HepG2 (cell line): ENCODE results near the gene TEAD3. TPM values are rescaled to one million over a fixed set of nuclear protein-coding genes. Genes with fewer than 3 reads are reported as not detected.
A peak's percentile ranks its signal among the peaks of the same experiment; 100 is the strongest.

Experiments
- CCAR2 ChIP-seq: fragments of 200-400 bp; formaldehyde crosslinking; optimal IDR thresholded peaks from 2 replicates; pipeline ENCODE3; 2018; ENCODE audit warnings: low read depth, mild to moderate bottlenecking, low read length, moderate library complexity
- E2F1 ChIP-seq: sonication (generic); formaldehyde crosslinking; IDR thresholded peaks from 2 replicates; pipeline ENCODE4 v1.5.0; 2020; ENCODE audit warnings: missing genetic modification reagents
- HMGXB3 ChIP-seq: sonication (generic); formaldehyde crosslinking; IDR thresholded peaks from 2 replicates; pipeline ENCODE4 v1.4.0; 2020; ENCODE audit warnings: missing genetic modification reagents, borderline replicate concordance
- IKZF5 ChIP-seq: IDR thresholded peaks from 2 replicates; pipeline ENCODE4 v1.6.1; 2018; ENCODE audit warnings: missing genetic modification reagents, mild to moderate bottlenecking, missing compliant biosample characterization
- IRF2 ChIP-seq: IDR thresholded peaks from 2 replicates; pipeline ENCODE4 v1.6.1; 2018; ENCODE audit warnings: missing genetic modification reagents, missing compliant biosample characterization
- KLF9 ChIP-seq: IDR thresholded peaks from 2 replicates; pipeline ENCODE4 v1.6.1; 2016; ENCODE audit warnings: low read depth
- KMT2B ChIP-seq: IDR thresholded peaks from 2 replicates; pipeline ENCODE4 v1.6.1; 2016; ENCODE audit warnings: missing genetic modification reagents, missing compliant biosample characterization
- MAFK ChIP-seq, 2 experiments: IDR thresholded peaks in 1 of 2; conservative IDR thresholded peaks in 1 of 2; 2 replicates each; pipeline ENCODE4 v1.6.1; 2011; ENCODE audit warnings: improper control_type of control experiment in 2 of 2, low read length in 2 of 2
- MTA3 ChIP-seq: sonication (generic); formaldehyde crosslinking; IDR thresholded peaks from 2 replicates; pipeline ENCODE4 v1.4.0; 2020; ENCODE audit warnings: missing genetic modification reagents
- NPAS2 ChIP-seq: sonication (generic); formaldehyde crosslinking; IDR thresholded peaks from 2 replicates; pipeline ENCODE4 v1.8.0; 2022; ENCODE audit warnings: mild to moderate bottlenecking, missing genetic modification reagents, borderline replicate concordance
- NR0B2 ChIP-seq: sonication (generic); formaldehyde crosslinking; IDR thresholded peaks from 2 replicates; pipeline ENCODE4 v1.4.0; 2020; ENCODE audit warnings: mild to moderate bottlenecking, missing genetic modification reagents
- NRL ChIP-seq: sonication (generic); formaldehyde crosslinking; IDR thresholded peaks from 2 replicates; pipeline ENCODE4 v1.5.0; 2020; ENCODE audit warnings: missing genetic modification reagents, mild to moderate bottlenecking, moderate library complexity, borderline replicate concordance
- PATZ1 ChIP-seq: sonication (generic); formaldehyde crosslinking; IDR thresholded peaks from 2 replicates; pipeline ENCODE4 v1.4.0; 2020; ENCODE audit warnings: missing genetic modification reagents
- ZNF121 ChIP-seq: sonication (generic); formaldehyde crosslinking; IDR thresholded peaks from 2 replicates; pipeline ENCODE4 v1.5.0; 2020; ENCODE audit warnings: mild to moderate bottlenecking, missing genetic modification reagents
- ZNF607 ChIP-seq: sonication (generic); formaldehyde crosslinking; IDR thresholded peaks from 2 replicates; pipeline ENCODE4 v1.5.1; 2020; ENCODE audit warnings: missing genetic modification reagents, mild to moderate bottlenecking, borderline replicate concordance
- ZNF691 ChIP-seq: sonication (generic); formaldehyde crosslinking; IDR thresholded peaks from 2 replicates; pipeline ENCODE4 v1.4.0; 2020; ENCODE audit warnings: missing genetic modification reagents, low read depth, mild to moderate bottlenecking, borderline replicate concordance
- ZNF746 ChIP-seq: sonication (generic); formaldehyde crosslinking; IDR thresholded peaks from 2 replicates; pipeline ENCODE4 v1.8.0; 2022; ENCODE audit warnings: mild to moderate bottlenecking, missing genetic modification reagents
- ZNF891 ChIP-seq: sonication (generic); formaldehyde crosslinking; IDR thresholded peaks from 2 replicates; pipeline ENCODE4 v1.5.0; 2020; ENCODE audit warnings: mild to moderate bottlenecking, missing genetic modification reagents
- polyA plus RNA-seq, 8 experiments: library from polyadenylated mRNA; depleted of rRNA in 3 of 8; stranded (reverse) in 7 of 8; unstranded in 1 of 8; fragments of >200 nt; fragmentation: Illumina TruSeq in 4 of 8; extraction: Trizol in 4 of 8; gene quantifications; 2 replicates each; pipeline versions ENCODE4 v1.2.1 to v1.2.3, GENCODE V29; 2011 to 2016; ENCODE audit warnings: low read depth in 4 of 8, missing spikeins in 1 of 8, mixed read lengths in 1 of 8; ENCODE audit not compliant: insufficient read depth in 1 of 8
- total RNA-seq, 5 experiments: library from RNA; depleted of rRNA; stranded (reverse); fragments of >200 nt; fragmentation: Illumina TruSeq; extraction: Trizol; gene quantifications; 2 replicates each; pipeline ENCODE4 v1.2.3, GENCODE V29; 2016; ENCODE audit warnings: low read depth in 1 of 5

The TEAD3 gene
- total and polyA plus RNA-seq, 2 of the 13 experiments (the other 11 are each of a cell fraction or from before 2014, with no cell fraction given), result 15.1 to 16.5 TPM

- TF ChIP-seq NPAS2 (CRISPR knock-in tag) (no peak), IKZF5 (CRISPR knock-in tag) (peak; percentile 92; the same call in 1 of the 2 replicates), ZNF691 (CRISPR knock-in tag) (peak; percentile 96; the same call in 1 of the 2 replicates), ZNF607 (CRISPR knock-in tag) (peak; percentile 93), MAFK (conservative IDR thresholded peaks at IDR 0.05 in 1 of 2, IDR thresholded peaks at IDR 0.05 in 1 of 2; ENCODE audit: low read length in 2 of 2) (0 out of 4 replicates have a peak, but pooled peaks of 1 of the 2 experiments have one; percentile 0), MTA3 (no peak), CCAR2 (no peak), KMT2B (CRISPR knock-in tag) (peak; percentile 90), NRL (CRISPR knock-in tag) (peak; percentile 97), ZNF891 (peak; percentile 99), ZNF121 (CRISPR knock-in tag) (peak; percentile 54), NR0B2 (CRISPR knock-in tag) (peak; percentile 98), ZNF746 (CRISPR knock-in tag) (0 out of 2 replicates have a peak, but pooled peaks have one; percentile 66), PATZ1 (CRISPR knock-in tag) (peak; percentile 75), HMGXB3 (CRISPR knock-in tag) (peak; percentile 93), IRF2 (CRISPR knock-in tag) (peak; percentile 92), KLF9 (CRISPR knock-in tag) (peak; percentile 95; the same call in 1 of the 2 replicates), E2F1 (peak; percentile 86)
Observed at GRCh38 chr6:35468181-35468979, 28.5 kb downstream of the TEAD3 start, which contains the start of gene RPL10A (continued).
